SH-SY5Y (cell line): ENCODE results near the gene CRTC3.

Experiments used
- GATA2 ChIP-seq: IDR thresholded peaks from 2 replicates; pipeline ENCODE4 v1.6.1; 2011; ENCODE audit warnings: mild to moderate bottlenecking, low read depth, low read length
- GATA3 ChIP-seq: IDR thresholded peaks from 2 replicates; pipeline ENCODE4 v1.6.1; 2011; ENCODE audit warnings: low read depth, mild to moderate bottlenecking, low read length, moderate library complexity

DNA sequence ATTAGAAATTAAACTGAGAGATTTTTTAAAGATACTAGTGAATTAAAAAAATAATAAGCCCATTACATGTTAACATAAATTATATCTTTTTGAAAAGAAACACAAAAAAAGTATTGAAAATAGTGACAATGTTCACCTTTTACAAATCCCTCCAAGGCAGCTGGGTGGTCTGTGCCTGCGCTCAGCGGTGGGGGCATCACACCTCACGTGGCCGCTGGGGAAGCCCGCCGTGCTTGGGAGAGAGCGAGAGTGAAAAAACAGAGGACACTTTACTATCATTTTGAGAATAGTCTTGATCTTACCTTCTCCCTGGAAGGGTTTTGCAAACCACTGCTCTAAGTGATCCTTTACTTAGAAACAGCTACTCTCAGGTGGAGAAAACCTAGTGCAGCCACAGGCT lies 76.9 kb downstream of the CRTC3 start:
- no peak for TF ChIP-seq GATA2
- TF ChIP-seq GATA3 = no peak
